GM18502 (cell line): ENCODE results near the gene CDCA4.

ENCODE experiments used
- ATAC-seq: cut with Tn5 transposase; IDR thresholded peaks from one replicate; pipeline ENCODE4 v1.9.1; 2021; ENCODE audit warnings: mild to moderate bottlenecking; ENCODE audit not compliant: unreplicated experiment, poor library complexity

CDCA4 gene

GRCh38 chr14:104996032-104996431 is 24.9 kb downstream of the CDCA4 start:
- no peak for ATAC-seq

GRCh38 chr14:104994978-104995377 is 25.9 kb downstream of the CDCA4 start:
- ATAC-seq = no peak

GRCh38 chr14:104993808-104994591 is 26.9 kb downstream of the CDCA4 start:
- ATAC-seq = no peak

- no peak for ATAC-seq
Observed at GRCh38 chr14:104993306-104993705, 27.6 kb downstream of the CDCA4 start.

- ATAC-seq = no peak
Observed at GRCh38 chr14:104992501-104992900, 28.4 kb downstream of the CDCA4 start.

DNA sequence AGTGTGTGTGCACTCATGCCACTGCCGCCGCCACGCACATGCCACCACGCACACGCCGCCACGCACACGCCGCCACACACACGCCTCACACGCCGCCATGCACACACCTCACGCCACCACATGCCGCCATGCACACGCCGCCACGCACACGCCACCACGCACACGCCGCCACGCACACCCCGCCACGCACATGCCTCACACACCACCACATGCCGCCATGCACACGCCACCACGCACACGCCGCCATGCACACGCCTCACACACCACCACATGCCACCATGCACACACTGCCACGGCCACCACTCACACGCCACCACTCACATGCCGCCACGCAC is 29.0 kb downstream of the CDCA4 start:
- ATAC-seq = no peak

- no peak for ATAC-seq
Observed at GRCh38 chr14:104989951-104990303, 31.0 kb downstream of the CDCA4 start.

DNA sequence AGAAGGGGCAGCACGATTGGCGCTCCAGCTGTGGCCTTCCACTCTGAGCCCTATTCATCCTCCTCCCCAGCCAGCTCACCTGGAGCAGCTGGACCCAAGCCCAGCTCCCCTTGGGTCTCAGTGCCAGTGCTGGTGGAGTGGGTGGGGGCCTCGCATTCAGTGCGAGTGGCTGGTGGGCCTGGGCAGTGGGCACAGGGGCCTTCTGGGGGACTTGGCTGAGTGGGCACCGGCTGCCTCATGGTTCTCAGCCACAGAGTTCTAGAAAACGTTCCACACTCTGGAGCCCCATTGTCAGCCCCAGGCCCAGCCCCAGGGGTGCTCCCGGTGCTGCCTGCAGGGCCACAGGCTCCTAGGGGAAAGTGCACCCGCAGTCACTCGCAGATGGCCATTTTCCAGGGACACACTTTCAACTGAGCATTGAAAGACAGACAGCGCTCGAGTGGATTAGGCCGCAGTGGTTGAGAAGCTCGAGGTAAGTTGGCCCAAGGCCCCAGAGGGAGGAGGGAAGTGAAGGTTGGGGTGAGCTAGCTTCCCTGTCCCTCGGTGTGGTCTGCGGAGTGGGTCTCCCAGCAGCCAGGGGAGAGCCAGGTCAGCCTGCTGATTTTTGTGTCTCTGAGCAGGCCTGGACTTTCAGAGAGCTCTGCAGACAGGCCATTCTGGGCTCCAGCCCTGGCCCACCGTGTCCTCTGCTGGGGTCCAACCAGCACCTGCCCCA is 31.5 kb downstream of the CDCA4 start:
- ATAC-seq = no peak

- no peak for ATAC-seq
Observed at GRCh38 chr14:104986487-104987164, 34.3 kb downstream of the CDCA4 start.

- peak; percentile 92 for ATAC-seq
Observed at GRCh38 chr14:104985675-104986486, 35.0 kb downstream of the CDCA4 start, which contains the start of gene CLBA1. TSS of gene CLBA1 (plus strand) at chr14:104985788. CDS start at chr14:104986432, 644 bp downstream.

DNA sequence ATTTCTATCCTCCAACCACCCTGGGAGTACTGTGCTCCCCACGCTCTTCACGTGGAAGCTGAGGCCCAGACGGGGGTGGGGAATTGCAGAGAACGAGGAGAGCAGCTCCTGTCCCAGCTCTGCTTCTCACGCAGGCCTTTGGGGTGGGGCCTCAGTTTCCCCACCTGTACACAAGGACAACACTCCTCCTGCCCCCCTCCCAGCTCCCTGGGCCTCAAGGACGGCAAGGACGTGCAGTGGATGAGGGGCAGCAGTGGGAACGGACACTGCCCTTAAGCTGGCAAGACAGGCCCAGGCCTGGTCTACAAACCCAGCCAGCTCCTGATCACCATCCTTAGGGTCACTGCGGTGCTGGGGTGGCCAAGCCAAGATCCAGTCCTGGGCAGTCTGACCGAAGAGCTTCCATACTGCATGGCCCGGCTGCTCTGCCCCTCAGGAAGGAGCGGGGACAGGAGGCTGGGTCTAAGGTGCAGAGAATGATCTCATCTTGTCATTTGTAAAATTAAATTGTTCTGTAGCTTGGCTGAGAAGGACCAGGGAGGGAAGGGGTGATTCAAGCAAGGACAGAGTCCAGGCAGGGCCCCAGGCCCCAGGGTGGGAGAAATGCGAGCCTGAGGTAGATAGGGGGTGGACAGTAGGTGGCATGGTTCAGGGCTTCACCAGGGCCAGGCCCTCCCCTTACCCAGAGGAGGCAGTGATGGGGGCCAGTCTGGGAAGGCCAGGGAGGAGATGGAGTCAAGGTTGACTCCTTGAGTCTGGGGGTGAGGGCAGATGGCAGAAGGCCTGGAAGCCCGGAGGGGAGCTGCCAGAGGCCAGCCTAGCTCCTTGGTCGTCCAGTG is 36.6 kb downstream of the CDCA4 start:
- ATAC-seq = no peak

DNA sequence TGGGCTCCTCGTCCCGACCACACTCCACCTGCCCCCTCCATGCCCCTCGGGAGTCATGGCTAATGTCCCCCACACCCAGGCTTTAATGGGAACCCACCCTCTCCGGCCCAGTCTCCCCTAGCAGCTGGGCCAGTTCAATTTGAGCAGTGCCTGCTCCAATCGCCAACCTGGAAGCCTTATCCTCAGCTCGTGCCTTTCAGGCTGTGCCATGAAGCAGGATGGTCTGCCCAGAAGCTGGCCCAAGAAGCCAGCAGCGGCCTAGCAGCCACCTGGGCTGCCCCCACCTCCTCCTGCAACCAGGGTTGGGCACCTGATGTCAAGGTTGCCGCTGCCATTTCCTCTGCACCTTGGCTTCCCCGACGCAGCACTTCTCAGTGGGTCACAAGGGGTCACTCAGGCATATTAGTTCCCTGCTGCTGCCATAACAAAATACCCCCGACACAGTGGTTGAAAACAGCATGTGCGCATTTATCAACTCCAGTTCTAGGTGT is 37.6 kb downstream of the CDCA4 start:
- ATAC-seq = no peak

DNA sequence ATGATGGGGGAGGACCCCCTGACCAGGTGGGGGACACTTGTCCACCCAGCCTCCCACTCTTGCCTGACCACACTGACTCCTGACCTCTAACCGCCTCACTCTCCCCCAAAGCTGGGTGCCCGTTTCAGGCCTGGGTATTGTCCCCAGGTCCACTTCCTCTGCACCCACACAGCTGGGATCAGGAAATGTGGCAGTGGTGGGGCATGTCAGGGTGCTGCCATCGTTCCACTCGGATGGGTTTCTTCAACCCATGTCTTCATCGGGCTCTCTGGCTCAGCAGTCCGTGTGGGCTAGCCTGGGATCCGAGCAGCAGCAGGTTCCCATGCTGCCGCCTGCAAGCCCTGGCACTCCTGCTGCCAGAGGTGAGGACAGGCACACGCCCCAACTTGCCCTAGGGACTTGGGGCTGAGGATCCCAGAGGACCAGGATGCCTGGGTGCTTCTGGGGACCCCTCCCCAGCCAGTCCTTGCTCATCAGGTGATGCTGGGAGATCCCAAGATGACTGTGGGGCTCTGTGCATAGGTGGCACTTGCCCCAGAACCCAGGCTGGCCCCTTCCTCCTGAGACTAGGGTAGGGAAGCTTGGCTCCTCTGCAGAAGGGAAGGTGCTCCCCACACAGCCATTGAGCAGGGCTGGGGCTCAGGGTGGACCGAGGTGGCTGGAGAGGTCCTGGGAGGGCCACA is 38.2 kb downstream of the CDCA4 start:
- no peak for ATAC-seq

GRCh38 chr14:104981699-104982541 is 39.0 kb downstream of the CDCA4 start:
- no peak for ATAC-seq

DNA sequence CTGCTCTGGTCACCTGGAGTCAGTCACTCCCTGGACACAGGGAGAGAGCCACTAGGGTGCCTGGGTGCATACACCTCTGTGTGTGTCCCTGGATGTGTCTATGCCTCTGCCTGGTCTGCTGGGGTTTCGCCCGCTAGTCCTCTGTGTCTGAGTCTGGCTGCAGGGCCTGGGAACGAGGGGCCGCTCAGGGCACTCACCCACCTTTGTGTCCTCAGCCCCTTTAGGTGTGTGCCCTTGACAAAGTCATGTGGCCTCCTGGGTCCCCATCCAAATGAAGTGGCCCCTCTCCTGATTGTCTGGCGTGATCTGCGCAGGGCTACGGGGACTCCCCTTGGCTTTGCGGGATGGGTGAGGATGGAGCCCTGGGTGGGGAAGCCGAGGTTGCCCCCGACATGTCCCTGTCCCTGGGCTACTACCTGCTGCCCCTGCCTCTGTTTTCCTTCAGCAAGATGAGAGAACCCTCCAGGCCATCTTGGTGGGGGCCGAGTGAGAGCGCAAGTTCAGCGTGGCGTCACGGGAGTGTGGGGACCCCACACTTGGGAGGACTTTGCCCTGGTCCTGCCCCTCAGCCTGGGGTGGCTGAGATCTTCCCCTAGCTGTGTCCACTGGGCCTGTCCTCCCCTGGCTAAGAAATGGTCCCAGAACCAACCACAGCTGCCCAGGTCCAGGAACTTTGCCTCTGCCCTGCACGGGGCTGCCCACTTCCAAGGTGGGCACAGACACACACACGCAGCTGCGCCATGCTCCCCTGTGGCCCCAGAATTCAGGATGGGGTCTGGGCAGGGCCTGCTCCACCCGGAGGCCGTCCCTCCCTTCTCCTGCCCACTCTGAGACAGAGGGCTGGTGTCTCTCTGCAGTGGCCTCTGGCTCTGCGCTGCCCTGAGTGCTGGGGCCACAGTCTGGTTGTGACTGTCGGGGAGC is 40.0 kb downstream of the CDCA4 start:
- ATAC-seq = no peak

GRCh38 chr14:104979758-104980610 is 40.9 kb downstream of the CDCA4 start:
- ATAC-seq = no peak
